ENCODE measurements around the gene MICAL1.
A peak's percentile ranks its signal among the peaks of the same experiment; 100 is the strongest.

MICAL1 gene

DNA sequence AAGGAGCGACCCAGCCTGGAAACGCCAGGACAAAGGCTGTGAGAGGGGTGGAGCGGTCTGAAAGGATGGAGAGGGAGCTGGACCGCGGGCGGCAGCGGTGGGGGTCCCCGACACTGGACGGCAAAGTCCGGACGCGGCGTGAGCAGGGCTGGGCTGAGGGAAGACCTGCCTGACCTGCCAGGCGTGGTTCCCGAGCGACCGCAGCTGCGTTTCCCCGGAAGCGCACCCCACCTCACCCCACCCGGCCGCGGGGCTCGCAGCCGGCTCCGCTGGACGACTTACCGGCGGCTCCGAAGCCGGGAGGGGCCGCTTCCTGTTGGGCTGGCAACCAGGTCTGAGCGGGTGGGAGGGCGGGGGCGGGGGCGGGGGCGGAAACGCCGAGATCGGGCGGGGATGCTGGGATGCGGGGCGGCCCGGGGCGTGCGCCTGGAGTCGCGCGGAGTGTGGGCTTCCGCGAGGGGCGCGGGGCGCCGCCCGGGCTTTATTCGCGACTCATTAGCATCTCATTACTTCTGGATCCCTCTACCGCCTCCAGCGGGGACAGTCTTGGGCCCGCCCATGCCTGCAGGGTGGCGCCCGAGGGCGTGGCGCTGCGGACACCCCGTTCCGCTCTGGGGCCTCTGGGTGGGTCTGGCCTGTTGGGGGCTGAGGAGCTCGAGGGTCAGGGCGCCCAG is at the start of gene MICAL1:
MICAL1 (minus strand) TSS at position 336 of the 674 bp plus-strand sequence. CDS start 1,576 bp downstream, outside the sequence.
- peak; percentile 23 for DNase-seq

DNA sequence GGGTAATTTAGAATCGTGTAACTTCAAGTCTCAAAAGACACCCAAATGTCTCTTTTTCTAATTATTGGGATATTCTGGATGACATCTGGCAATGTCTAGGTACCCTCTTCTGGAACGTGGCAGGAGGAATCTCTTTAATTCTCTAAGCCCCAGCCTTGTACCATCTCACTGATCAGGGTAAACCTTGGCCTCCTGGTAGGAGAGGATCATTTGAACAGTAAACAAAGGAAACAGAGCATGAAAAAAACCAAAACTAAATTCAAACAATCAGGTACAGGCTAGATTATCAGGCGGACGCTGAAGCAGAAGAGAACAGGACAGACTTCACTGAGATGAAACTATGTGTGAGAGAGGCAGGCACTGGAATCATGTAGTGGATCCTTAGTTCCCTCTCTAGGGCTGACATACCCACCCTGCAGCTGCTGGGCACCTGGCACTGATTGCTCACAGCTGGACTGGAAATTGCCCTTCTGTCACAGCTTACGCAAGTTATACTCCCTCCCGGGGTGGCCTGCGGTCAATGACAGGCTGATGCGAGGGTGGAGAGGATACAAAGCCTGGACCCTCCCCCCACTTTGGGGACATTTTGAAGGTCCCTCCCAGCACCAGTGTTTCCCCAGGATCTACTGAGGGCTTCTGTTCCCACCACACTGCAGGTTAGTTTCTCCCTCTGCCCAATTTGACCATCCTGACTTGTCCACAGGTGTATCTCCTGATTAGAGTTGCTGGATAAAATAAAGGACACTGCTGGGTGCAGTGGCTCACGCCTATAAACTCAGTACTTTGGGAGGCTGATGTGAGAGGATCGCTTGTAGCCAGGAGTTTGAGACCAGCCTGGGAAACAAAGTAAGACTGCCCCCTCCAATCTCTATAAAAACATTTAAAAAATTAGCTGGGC is 48.0 kb upstream of the MICAL1 start:
- peak; percentile 13 for DNase-seq

DNA sequence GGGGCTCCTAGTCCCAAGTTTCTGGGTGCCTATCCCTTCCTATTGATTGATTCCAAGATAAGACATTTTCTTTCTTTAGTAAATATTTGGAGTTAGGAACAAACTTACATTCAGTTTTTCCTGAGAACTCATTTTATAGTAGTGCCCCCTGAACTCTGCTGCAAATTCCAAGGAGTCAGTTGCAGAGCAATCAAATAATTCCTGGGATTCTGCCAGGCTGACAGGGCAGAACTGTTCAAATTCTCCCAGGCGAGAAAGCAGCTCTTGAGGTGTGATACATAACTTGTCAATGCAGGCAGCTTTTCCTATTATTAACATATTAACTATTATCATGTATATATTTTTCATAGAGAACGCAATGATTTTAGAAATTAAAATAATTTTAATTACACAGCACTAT is 43.4 kb upstream of the MICAL1 start:
- no peak for DNase-seq

DNA sequence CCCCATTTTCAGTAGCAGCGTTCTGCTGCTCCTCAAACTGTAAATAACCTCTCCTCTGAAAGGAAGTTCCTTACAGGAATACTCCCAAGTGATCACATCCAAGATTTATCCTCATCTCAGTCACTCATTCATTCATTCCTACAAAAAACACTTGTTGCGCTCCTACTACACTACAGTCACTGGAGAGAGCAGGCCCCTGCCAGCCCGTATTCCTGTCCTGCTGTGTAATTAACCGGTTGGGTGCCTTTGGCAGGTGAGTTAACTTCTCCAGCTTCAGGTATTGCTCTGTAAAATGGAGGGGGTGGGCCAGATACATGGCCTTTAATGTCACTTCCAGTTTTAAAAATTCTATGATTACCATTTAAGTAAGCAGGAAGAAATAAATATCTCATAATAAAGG is 42.5 kb upstream of the MICAL1 start:
- no peak for DNase-seq

- no peak for DNase-seq
Observed at GRCh38 chr6:109496036-109496772, 40.6 kb upstream of the MICAL1 start.

DNA sequence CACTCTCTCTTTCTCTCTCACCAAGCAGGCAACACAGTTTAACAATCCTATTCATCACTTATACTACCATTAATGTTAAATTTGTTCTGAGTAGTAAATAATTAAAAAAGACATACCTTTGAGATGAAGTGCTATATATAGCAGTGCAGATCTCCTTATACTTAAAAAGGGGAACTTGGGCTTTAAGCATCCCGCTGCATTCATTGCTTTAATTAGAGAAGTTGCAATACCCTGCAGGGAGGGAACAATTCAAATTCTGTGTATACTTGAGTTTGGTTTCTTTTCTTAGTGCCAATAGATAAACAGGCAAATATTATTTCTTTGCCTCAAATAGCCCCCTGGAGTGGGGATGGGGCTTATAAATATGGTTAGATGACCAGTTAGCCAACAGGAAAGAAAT is 38.3 kb upstream of the MICAL1 start:
- no peak for DNase-seq

GRCh38 chr6:109491207-109491938 is 35.8 kb upstream of the MICAL1 start:
- DNase-seq, result peak; percentile 15

- no peak for DNase-seq
Observed at GRCh38 chr6:109490713-109491112, 35.1 kb upstream of the MICAL1 start.

DNA sequence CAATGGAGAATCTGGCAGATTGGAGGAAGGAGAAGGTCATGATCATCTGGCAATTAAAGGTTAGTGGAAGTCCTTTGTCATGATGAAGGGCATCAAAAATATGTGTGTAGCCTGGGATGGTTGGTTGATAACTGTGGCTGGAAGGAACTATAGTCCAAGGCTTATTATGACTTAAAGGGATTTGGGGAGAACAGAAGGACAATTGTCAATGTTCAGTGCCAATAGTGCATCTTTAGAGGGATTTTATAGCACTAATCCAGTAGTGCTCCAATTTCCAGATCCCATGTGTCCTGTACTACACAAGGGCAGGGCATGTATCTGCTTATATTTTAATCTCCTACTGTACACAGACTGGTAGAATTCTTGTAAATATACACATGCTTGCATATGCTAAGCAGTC is 32.4 kb upstream of the MICAL1 start:
- no peak for DNase-seq

DNA sequence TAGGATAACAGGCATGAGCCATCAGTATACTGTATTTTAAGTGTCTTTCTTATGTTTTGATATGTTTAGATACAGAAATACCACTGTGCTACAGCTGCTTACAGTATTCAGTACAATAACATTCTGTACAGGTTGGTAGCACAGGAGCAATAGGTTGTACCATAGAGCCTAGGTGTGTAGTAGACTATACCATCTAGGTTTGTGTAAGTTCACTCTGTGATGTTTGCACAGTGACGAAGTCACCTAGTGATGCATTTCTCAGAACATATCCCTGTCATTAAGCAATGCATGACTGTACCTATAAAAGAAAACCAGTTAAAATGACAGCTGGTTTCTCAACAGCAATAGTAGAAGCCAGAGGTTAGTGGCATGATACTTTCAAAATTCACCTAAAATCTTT is 30.5 kb upstream of the MICAL1 start:
- no peak for DNase-seq

DNA sequence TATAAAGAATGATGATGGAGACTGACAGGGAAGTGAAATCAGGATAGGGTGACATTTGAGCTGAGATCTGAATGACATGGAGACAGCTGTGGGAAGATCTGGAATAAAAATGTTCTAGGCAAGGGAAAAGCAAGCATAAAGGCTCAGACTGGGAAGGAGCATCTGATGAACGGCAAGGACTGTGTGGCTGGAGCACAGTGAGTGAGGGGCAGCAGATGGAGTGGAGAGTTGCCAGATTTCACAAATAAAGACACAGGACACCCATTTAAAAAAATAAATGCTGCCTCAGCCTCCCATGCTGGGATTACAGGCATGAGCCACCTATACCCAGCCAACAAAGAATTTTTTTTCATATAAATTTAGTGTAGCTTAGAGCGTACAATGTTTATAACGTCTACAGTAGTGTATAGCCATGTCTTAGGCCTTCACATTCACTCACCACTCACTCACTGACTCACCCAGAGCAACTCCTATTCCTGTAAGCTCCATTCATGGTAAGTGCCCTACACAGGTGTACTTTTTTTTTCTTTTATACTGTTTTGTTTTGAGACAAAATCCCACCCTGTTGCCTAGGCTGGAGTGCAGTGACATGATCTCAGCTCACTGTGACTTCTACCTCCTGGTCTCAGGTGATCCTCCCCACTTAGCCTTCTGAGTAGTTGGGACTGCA is 29.8 kb upstream of the MICAL1 start:
- DNase-seq, result no peak

GRCh38 chr6:109484122-109484521 is 28.6 kb upstream of the MICAL1 start:
- no peak for DNase-seq

DNA sequence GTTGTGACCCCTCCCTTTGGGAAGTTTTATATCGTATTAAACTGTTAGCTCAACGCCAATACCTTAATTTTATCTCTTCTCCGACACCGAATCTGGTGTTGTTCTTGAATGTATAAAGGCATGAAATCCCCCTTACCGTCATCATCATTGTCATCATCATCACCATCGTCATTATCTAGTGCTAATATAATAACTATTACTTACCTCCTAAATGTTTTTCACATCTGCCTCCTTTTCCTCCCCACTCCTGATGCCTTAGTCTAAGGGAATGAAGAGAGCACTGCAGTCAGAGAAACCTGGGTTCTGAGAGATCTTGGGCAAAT is 28.1 kb upstream of the MICAL1 start:
- no peak for DNase-seq

GRCh38 chr6:109482905-109483734 is 27.5 kb upstream of the MICAL1 start, which contains the start of gene ZBTB24:
Gene ZBTB24, minus strand, starts transcription at chr6:109483219. Its CDS starts 1,193 bp downstream, at chr6:109482026.
- peak; percentile 82 for DNase-seq

DNA sequence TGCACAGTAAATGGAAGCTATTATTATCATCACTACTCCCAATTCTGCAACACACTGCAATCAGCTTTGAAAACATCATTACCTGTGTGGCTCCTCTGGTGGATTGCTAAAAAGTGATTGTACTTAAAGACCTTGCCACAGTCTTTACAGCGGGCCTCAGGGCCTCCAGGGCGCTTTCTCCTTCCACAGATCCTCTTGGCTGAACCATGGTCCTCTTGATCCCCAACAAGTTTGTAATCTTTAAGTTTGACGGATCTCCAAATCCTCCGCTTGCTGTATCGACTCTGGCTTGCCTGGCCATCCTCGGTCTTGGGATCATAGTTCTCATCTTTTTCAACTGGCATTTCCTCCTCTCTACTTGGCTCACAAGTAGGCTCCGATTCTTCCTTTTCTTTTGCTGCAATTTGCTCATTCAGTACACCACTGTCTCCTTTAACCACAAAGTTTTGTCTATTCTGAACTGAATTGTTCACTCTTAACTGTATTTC is 25.5 kb upstream of the MICAL1 start:
- no peak for DNase-seq

- no peak for DNase-seq
Observed at GRCh38 chr6:109478841-109479624, 23.5 kb upstream of the MICAL1 start.

DNA sequence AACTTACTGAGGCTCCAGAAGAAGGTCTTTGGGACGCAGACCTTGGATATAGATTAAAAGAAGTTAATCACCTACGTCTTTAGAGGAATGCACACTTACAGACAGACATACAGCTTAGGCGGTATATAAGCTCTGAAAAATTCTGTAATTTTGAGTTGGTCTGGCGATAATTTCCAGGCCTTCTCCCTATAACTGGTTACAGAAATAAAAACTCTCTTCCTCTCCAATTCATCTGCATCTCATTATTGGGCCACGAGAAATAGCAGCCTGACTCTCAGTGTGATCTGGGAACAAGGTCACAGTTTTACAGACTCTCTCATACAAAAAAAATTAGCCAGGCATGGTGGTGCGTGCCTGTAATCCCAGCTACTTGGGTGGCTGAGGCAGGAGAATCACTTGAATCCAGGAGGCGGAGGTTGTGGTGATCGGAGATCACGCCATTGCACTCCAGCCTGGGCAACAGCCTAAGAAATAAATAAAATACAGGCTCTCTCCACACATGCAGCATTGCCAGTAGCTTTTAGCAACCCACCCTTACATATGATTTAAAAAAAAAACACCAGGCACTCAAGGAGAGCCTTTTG is 22.7 kb upstream of the MICAL1 start:
- no peak for DNase-seq

DNA sequence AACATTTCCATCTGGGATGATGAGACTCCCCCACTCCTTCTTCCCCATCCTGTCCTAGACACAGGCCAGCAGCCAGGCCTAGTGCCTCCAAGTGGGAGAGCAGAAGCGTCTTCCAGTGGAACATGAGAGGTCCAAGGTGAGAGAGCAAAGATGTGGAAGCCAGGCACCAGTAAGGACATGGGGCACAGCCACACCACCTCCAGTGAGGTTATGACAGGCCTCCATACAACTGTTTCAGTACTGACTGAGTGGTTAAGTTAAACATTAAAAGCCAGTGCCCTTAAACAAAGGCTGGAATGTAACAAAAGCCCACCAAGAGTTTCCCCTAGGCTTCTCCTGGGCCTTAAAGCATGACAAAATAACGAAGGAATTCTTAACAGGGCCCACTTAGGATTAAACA is 22.2 kb upstream of the MICAL1 start:
- DNase-seq, result no peak

DNA sequence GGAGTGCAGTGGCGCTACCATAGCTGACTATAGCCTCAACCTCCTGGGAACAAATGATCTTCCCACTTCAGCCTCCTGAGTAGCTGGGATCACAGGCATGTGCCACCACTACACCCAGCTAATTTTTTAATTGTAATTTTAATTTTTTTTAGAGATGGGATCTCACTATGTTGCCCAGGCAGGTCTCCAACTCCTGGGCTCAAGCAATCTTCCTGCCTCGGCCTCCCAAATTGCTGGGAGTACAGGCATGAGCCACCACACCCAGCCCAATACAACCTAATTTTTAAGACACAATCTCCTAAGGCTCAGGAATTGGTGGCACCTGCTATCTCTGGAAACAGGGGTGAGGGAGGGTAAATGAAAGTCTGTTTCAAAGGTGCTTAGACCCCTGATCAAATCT is 21.6 kb upstream of the MICAL1 start:
- no peak for DNase-seq

DNA sequence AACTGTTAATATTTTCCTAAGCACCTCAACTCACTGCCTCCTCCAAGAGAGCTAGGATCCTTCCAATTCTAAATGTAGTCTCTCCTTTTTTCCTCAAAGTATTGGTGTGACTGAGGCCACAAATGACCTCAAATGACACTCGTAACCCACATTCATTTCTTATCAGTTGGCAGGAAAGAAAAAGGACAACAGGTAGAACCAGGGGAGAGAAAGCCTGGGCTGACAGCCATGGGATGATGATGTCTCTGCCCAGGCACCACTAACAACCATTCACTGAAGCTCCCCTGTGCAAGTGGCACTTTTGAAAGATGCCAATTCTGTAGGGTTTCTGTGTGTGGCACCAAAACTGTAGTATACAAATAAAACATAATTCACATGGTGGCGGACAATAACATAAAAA is 20.1 kb upstream of the MICAL1 start:
- DNase-seq, result no peak
